OCI-LY7 (cell line): ENCODE results near the gene PRDM2. TPM values are rescaled to one million over a fixed set of nuclear protein-coding genes. Genes with fewer than 3 reads are reported as not detected.
A peak's percentile ranks its signal among the peaks of the same experiment; 100 is the strongest.

Experiments
- BruUV-seq: library from RNA; stranded (reverse); fragments of 400-500 nt; replicated peaks from 2 replicates; lab custom pipeline; 2021; lab: Mats Ljungman, UMichigan
- CTCF ChIA-PET: fragments of 300-600 bp; sonication (Branson Sonifier 250); formaldehyde crosslinking; loops from one replicate; lab custom pipeline; 2022; ENCODE audit warnings: antibody characterized with exemption; ENCODE audit not compliant: unreplicated experiment; lab: Charles Lee
- POLR2A ChIA-PET: fragments of 300-600 bp; sonication (Branson Sonifier 250); formaldehyde crosslinking; loops from one replicate; lab custom pipeline; 2022; ENCODE audit warnings: antibody characterized with exemption; lab: Charles Lee
- DNase-seq: peaks from one replicate; pipeline ENCODE4 v3.0.0-alpha.2; 2015; ENCODE audit warnings: low spot score
- H2AFZ ChIP-seq: fragments of 200-600 bp; sonication (generic), shearing (Covaris generic); 2 replicates; pipeline ENCODE4 v1.6.1; 2014; ENCODE audit warnings: mild to moderate bottlenecking, antibody characterized with exemption, low read length, moderate library complexity
- H3K27ac ChIP-seq: fragments of 200-600 bp; sonication (generic); 2 replicates; pipeline ENCODE4 v1.5.1; 2014; ENCODE audit warnings: mixed run types, low read depth, mild to moderate bottlenecking, moderate library complexity, low read length, inconsistent platforms; ENCODE audit not compliant: poor library complexity, severe bottlenecking
- H3K36me3 ChIP-seq: fragments of 200-600 bp; sonication (generic); 2 replicates; pipeline ENCODE4 v1.6.1; 2014; ENCODE audit warnings: mild to moderate bottlenecking, antibody characterized with exemption, low read length, moderate library complexity, mixed read lengths; ENCODE audit not compliant: insufficient read depth
- H3K4me1 ChIP-seq: fragments of 200-600 bp; sonication (generic); 2 replicates; pipeline ENCODE4 v1.5.1; 2014; ENCODE audit warnings: mild to moderate bottlenecking, low read length; ENCODE audit not compliant: insufficient read depth, poor library complexity, severe bottlenecking
- H3K4me2 ChIP-seq: fragments of 200-600 bp; sonication (generic); 2 replicates; pipeline ENCODE4 v1.6.1; 2014; ENCODE audit warnings: mild to moderate bottlenecking, low read length
- H3K4me3 ChIP-seq: fragments of 200-600 bp; sonication (generic); 2 replicates; pipeline ENCODE4 v1.5.1; 2014; ENCODE audit warnings: mild to moderate bottlenecking, low read depth, low read length; ENCODE audit not compliant: poor library complexity, severe bottlenecking
- H3K79me2 ChIP-seq: fragments of 200-600 bp; sonication (generic); 2 replicates; pipeline ENCODE4 v1.6.1; 2016; ENCODE audit warnings: low read depth, mild to moderate bottlenecking, low read length, moderate library complexity, mixed read lengths; ENCODE audit not compliant: insufficient read depth
- H3K9me2 ChIP-seq: fragments of 200-600 bp; sonication (generic); 2 replicates; pipeline ENCODE4 v1.6.1; 2016; ENCODE audit warnings: mild to moderate bottlenecking, low read length, mixed read lengths; ENCODE audit not compliant: insufficient read depth
- H3K9me3 ChIP-seq: fragments of 200-600 bp; sonication (generic); 2 replicates; pipeline ENCODE4 v1.6.1; 2014; ENCODE audit warnings: mild to moderate bottlenecking, mixed run types, low read length, mixed read lengths
- H4K20me1 ChIP-seq: fragments of 200-600 bp; sonication (generic); 2 replicates; pipeline ENCODE4 v1.6.1; 2014; ENCODE audit warnings: mild to moderate bottlenecking, antibody characterized with exemption, low read length, moderate library complexity, mixed read lengths; ENCODE audit not compliant: insufficient read depth
- CTCF ChIP-seq: fragments of 200-600 bp; sonication (generic); conservative IDR thresholded peaks from 2 replicates; pipeline ENCODE4 v1.5.1; 2014; ENCODE audit warnings: mild to moderate bottlenecking, antibody characterized with exemption, low read length, moderate library complexity, mixed read lengths
- EZH2phosphoT487 ChIP-seq: fragments of 200-600 bp; sonication (generic); IDR thresholded peaks from 2 replicates; pipeline ENCODE4 v1.6.1; 2018; ENCODE audit warnings: low read depth, borderline replicate concordance, mild to moderate bottlenecking, mixed run types, antibody characterized with exemption, low read length, moderate library complexity, mixed read lengths
- intact Hi-C: fragments of 100-400 bp; cut with micrococcal nuclease; formaldehyde crosslinking; loops from one replicate; pipeline ENCODE4 v1.10.0; 2022; ENCODE audit not compliant: unreplicated experiment
- total RNA-seq, 2 experiments: library from RNA; depleted of rRNA in 1 of 2; stranded (reverse); fragments of >200 nt in 1 of 2; shearing (Covaris generic) in 1 of 2; gene quantifications; 2 replicates each; pipeline ENCODE4 v1.2.3, GENCODE V29; 2014 to 2022

PRDM2 gene
- total RNA-seq, 2 experiments from 2014 or later = 38.7 to 98.2 TPM

DNA sequence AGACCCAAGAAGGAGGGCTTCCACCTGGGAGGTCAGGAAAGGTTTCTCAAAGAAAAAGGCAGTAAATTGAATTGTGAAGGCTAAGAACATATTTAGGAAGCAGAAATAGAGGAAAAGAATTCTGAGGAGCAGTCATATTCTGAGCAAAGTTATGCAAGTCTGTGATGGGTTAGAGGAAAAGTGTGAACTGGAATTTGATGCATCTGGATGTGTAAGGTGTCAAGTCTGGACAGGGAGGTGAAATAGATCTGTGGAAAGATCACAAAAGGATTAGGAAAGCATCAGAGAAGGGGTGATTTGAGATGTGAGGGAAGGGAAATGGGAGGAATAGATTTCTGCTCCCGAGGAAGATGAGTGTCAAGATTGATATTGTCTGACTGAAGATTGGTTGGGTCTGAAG, 18.1 kb upstream of the PRDM2 start:
- Histone ChIP-seq H2AFZ (no peak overlapping the region), H3K9me2 (no peaks in the 10 kb centered on the region), H3K9me3 (peaks cover 7% of the 10 kb centered on the region; the same call in 1 of the 2 replicates), H3K4me3 (no peak overlapping the region), H3K36me3 (no peaks in the 10 kb centered on the region), H3K27ac (no peak overlapping the region), H3K4me1 (peaks cover 25% of the 10 kb centered on the region), H4K20me1 (no peaks in the 10 kb centered on the region), H3K79me2 (no peaks in the 10 kb centered on the region), H3K4me2 (no peak overlapping the region)
- ChIA-PET POLR2A (interaction anchor here (0.8 kb wide), 1 partner anchor 52 kb away, joined by 4 read pairs; no protein-coding TSS in a partner anchor), CTCF (no interaction called here)
- DNase-seq = no peak
- BruUV-seq = no TSS peak
- intact Hi-C loops = no loop called here
- TF ChIP-seq CTCF (no peak), EZH2phosphoT487 (no peak)

DNA sequence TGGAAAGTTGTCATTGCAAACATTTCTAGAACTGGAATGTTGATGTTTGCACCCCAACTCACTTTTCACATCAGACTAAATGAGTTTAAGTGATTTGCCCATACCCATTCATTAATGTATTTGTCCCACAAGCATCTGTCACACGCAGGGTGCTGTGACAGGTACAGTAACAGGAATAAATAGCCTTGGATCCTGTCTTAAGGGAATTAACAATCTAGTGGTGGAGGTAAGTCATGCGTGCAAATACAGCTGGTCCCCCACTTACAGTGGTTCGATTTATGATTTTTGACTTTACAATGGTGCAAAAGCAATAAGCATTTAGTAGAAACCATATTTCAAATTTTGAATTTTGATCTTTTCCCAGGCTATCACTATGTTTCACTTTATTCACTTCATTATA, 17.5 kb upstream of the PRDM2 start:
- Histone ChIP-seq H3K4me1 (peaks cover 30% of the 10 kb centered on the region), H3K4me3 (no peak overlapping the region), H2AFZ (no peak overlapping the region), H3K36me3 (no peaks in the 10 kb centered on the region), H3K27ac (no peak overlapping the region), H4K20me1 (no peaks in the 10 kb centered on the region), H3K4me2 (peak overlapping the region; percentile 13; the same call in 1 of the 2 replicates), H3K79me2 (no peaks in the 10 kb centered on the region), H3K9me3 (peaks cover 7% of the 10 kb centered on the region; the same call in 1 of the 2 replicates), H3K9me2 (no peaks in the 10 kb centered on the region)
- intact Hi-C loops = no loop called here
- DNase-seq = peak; percentile 28
- BruUV-seq = no TSS peak
- ChIA-PET POLR2A (interaction anchor here (0.8 kb wide), 1 partner anchor 51 kb away, joined by 4 read pairs; no protein-coding TSS in a partner anchor), CTCF (no interaction called here)
- no peak for TF ChIP-seq CTCF
- no peak for TF ChIP-seq EZH2phosphoT487

GRCh38 chr1:13683206-13683605, 16.8 kb upstream of the PRDM2 start:
- peak overlapping the region; percentile 20; the same call in 1 of the 2 replicates for H2AFZ ChIP-seq
- no peaks in the 10 kb centered on the region for H3K36me3 ChIP-seq
- intact Hi-C loops = no loop called here
- H3K9me2 ChIP-seq = no peaks in the 10 kb centered on the region
- peaks cover 38% of the 10 kb centered on the region for H3K4me1 ChIP-seq
- no peaks in the 10 kb centered on the region for H3K79me2 ChIP-seq
- no peak overlapping the region for H3K4me3 ChIP-seq
- POLR2A ChIA-PET = no interaction called here
- DNase-seq = no peak
- H3K9me3 ChIP-seq = peaks cover 10% of the 10 kb centered on the region; the same call in 1 of the 2 replicates
- CTCF ChIA-PET = no interaction called here
- 0 out of 2 replicates have a peak overlapping the region, but pooled peaks have one; percentile 13 for H3K4me2 ChIP-seq
- H4K20me1 ChIP-seq = no peaks in the 10 kb centered on the region
- TF ChIP-seq EZH2phosphoT487 (no peak), CTCF (no peak)
- no peak overlapping the region for H3K27ac ChIP-seq
- no TSS peak for BruUV-seq
